Activated naive CD8-positive, alpha-beta T cell treated with anti-CD3 and anti-CD28 coated beads for 36 hours (primary cell): ENCODE data around the gene PRG2. TPM values are rescaled to one million over a fixed set of nuclear protein-coding genes. Genes with fewer than 3 reads are reported as not detected.
"Not testable (repeated sequence)": the region's sequence is repeated elsewhere in the genome, so short reads cannot be mapped to it uniquely, and the experiment has no call there.

Experiments used
- DNase-seq: peaks from one replicate; pipeline ENCODE4 v3.0.0; 2021
- H3K27ac Mint-ChIP-seq: one replicate; pipeline ENCODE4 v1.8.0; 2022; ENCODE audit warnings: mild to moderate bottlenecking, moderate library complexity, mixed read lengths
- H3K27me3 Mint-ChIP-seq: one replicate; pipeline ENCODE4 v1.8.0; 2022; ENCODE audit warnings: mild to moderate bottlenecking, mixed read lengths
- H3K36me3 Mint-ChIP-seq: one replicate; pipeline ENCODE4 v1.8.0; 2021; ENCODE audit warnings: mild to moderate bottlenecking, mixed read lengths
- H3K4me1 Mint-ChIP-seq: one replicate; pipeline ENCODE4 v1.8.0; 2021; ENCODE audit warnings: mixed read lengths
- H3K4me3 Mint-ChIP-seq: one replicate; pipeline ENCODE4 v1.8.0; 2022; ENCODE audit warnings: mild to moderate bottlenecking, moderate library complexity, mixed read lengths
- H3K9me3 Mint-ChIP-seq: one replicate; pipeline ENCODE4 v1.8.0; 2022; ENCODE audit warnings: mixed read lengths
- total RNA-seq, 2 experiments: library from RNA; stranded (reverse); gene quantifications; one replicate each; pipeline ENCODE4 v1.2.3, GENCODE V29; 2021

Gene PRG2
- total RNA-seq, 2 experiments from 2014 or later = 0.54 to 2.1 TPM

DNA sequence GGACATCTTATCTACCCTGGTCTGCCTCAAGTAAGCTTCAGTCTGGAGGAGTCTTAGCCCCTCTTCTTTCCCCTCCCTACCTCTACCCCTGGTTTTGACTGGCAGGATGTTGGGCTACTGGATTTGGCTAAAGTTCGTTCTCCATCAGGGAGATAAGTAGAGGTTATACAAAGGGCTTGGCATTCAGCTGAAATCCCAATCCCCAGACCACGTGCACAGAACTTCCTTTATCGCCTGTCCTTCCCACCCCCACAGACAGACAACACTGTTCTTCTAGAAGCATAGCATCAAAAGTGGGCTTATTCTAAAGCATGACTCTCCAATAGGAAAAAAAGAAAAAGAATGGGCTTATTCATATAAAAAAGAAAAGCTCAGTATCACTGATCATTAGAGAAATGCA lies 17.3 kb downstream of the PRG2 start:
- no peak overlapping the region for H3K27ac Mint-ChIP-seq
- no peaks in the 10 kb centered on the region for H3K4me1 Mint-ChIP-seq
- H3K4me3 Mint-ChIP-seq = no peak overlapping the region
- peaks cover 8% of the 10 kb centered on the region for H3K27me3 Mint-ChIP-seq
- DNase-seq = no peak
- H3K9me3 Mint-ChIP-seq = no peaks in the 10 kb centered on the region
- H3K36me3 Mint-ChIP-seq = no peaks in the 10 kb centered on the region

DNA sequence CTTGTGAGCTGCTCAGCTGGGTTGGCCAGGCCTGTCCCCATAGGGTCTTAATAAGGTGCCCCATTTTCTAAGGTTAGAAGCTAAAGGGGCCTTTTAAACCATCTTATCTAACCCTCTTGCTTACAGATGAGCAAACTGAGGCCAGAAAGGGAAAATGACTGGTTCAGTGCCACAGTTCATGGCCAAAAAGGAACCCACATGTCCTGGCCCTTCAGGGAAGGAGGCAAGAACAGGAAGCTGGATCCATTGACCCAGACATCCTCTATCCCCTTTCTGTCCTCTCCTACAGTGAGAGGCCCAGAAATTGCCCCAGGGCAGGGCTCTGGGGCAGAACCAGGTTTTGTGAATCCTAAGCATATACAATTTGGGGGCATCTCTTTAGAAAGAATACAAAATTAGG lies 19.5 kb downstream of the PRG2 start:
- H3K27ac Mint-ChIP-seq = no peak overlapping the region
- H3K9me3 Mint-ChIP-seq = no peaks in the 10 kb centered on the region
- H3K27me3 Mint-ChIP-seq = no peaks in the 10 kb centered on the region
- DNase-seq = no peak
- H3K4me3 Mint-ChIP-seq = no peak overlapping the region
- no peaks in the 10 kb centered on the region for H3K4me1 Mint-ChIP-seq
- no peaks in the 10 kb centered on the region for H3K36me3 Mint-ChIP-seq

DNA sequence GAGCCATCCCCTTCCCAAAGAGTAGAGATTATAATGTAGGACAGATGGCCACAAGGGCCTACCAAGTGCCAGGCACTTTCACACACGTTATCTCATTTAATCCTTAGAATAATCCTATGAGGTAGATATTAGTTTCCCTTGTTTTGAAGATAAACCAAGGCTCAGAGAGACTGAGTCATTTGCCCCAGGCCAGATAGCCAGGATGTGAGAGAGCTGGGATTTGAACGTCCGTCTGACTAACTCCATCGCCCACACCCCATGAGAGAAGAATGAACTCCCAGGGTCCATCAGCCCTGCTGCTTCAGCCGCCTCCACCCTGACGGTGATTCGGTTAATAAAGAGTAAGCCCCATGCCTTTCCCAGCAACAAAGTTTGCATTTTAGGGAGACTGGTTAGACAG lies 20.2 kb downstream of the PRG2 start:
- no peak for DNase-seq
- Mint-ChIP-seq H3K27me3 (no peaks in the 10 kb centered on the region), H3K36me3 (no peaks in the 10 kb centered on the region), H3K4me1 (no peaks in the 10 kb centered on the region), H3K27ac (no peak overlapping the region), H3K4me3 (no peak overlapping the region), H3K9me3 (no peaks in the 10 kb centered on the region)

DNA sequence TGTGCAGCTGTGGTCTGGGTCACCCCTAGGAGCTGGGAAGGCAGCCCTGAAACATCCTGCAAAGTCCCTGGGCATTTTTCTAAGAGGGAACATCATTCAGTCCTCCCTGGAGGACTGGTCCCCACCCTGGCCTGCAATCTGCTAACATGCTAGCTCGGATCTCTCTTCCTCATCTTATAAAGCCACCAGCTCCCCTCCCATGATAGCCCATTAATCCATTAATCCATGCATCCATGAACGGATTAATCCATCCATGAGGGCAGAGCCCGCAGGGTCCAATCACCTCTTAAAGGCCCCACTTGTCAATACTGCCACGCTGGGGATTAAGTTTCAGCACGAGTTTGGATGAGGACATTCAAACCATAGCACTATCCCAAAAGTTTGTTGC lies 21.6 kb downstream of the PRG2 start:
- no peak overlapping the region for H3K27ac Mint-ChIP-seq
- no peaks in the 10 kb centered on the region for H3K36me3 Mint-ChIP-seq
- no peak overlapping the region for H3K4me3 Mint-ChIP-seq
- no peaks in the 10 kb centered on the region for H3K9me3 Mint-ChIP-seq
- H3K4me1 Mint-ChIP-seq = no peaks in the 10 kb centered on the region
- no peaks in the 10 kb centered on the region for H3K27me3 Mint-ChIP-seq
- DNase-seq = no peak

DNA sequence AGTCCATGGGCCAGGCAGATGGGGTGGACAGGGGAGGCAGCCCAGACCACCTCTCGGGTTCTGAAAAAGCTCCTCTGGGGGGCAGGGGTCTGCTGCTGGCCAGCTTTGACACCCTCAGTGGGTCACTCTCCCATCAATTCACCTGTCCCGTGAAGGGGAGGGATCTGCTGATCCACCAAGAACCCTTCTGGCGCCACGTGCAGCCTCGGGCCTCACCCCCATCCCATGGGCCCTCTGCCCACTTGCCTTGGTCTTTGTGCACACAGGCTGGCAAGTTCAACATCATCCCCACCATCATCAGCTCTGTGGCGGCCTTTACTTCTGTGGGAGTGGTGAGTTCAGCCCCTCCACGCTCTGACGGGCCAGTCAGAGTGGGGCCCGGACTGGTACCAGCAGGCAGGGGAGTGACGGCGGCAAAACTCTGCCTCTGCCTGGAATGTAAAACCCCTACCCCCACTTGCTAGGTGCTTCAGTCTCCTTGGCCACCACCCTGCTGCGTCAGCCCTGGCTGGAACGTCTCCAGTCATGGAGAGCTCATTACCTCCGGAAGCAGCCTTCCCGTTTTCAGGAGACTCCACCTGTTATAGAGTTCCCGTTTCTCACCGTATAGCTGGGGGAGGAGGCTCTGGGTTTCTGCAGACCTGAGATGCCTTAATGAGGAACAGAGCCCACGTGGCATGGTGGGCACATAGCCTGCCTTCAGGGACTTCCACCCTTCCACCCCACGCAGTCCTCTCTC lies 22.2 kb downstream of the PRG2 start:
- no peaks in the 10 kb centered on the region for H3K36me3 Mint-ChIP-seq
- no peak for DNase-seq
- H3K9me3 Mint-ChIP-seq = no peaks in the 10 kb centered on the region

DNA sequence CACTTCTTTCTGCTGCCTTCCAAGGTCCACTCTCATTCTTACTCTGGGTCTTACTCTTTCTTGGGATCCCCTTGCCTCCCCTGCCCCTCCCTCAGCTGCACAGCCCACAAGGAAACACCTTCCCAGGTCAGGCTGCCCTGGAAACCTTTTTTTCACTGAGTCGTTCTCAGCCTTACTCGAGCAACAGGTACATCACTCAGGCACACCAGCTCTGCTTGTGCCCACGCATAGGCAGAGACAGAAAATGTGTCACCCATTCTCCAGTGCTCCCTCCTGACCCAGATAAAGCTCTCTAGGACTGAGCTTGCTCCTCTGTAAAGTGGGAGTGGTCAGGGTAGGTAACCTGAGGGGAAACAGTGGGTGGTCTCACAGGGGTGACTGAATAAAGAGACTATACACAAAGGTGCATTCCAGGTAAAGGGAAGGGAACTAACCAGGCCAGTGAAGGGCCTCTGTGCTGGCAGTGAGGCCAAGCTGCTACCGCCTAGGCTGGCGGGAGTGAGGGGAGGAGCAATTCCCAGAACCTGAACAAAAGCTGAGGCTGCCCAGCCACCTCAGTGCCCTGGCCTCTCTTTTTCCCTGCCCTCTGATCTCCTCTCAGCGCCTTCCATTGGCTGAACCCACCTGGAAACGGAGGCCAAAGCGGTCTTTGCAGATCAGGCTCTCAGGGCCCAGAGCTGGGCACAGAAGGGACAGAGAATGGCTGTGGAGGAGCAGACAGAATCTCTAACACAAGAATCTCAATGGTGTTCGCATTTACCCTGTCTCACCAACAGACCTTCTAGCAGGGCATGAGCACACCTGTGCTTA lies 25.4 kb downstream of the PRG2 start:
- Mint-ChIP-seq H3K27ac (no peak overlapping the region), H3K4me1 (no peaks in the 10 kb centered on the region), H3K36me3 (no peaks in the 10 kb centered on the region)

More for the DNA sequence above, 22.2 kb downstream of the PRG2 start:
- no peaks in the 10 kb centered on the region for H3K4me1 Mint-ChIP-seq
- peaks cover 2% of the 10 kb centered on the region for H3K27me3 Mint-ChIP-seq
- H3K27ac Mint-ChIP-seq = no peak overlapping the region
- H3K4me3 Mint-ChIP-seq = no peak overlapping the region

DNA sequence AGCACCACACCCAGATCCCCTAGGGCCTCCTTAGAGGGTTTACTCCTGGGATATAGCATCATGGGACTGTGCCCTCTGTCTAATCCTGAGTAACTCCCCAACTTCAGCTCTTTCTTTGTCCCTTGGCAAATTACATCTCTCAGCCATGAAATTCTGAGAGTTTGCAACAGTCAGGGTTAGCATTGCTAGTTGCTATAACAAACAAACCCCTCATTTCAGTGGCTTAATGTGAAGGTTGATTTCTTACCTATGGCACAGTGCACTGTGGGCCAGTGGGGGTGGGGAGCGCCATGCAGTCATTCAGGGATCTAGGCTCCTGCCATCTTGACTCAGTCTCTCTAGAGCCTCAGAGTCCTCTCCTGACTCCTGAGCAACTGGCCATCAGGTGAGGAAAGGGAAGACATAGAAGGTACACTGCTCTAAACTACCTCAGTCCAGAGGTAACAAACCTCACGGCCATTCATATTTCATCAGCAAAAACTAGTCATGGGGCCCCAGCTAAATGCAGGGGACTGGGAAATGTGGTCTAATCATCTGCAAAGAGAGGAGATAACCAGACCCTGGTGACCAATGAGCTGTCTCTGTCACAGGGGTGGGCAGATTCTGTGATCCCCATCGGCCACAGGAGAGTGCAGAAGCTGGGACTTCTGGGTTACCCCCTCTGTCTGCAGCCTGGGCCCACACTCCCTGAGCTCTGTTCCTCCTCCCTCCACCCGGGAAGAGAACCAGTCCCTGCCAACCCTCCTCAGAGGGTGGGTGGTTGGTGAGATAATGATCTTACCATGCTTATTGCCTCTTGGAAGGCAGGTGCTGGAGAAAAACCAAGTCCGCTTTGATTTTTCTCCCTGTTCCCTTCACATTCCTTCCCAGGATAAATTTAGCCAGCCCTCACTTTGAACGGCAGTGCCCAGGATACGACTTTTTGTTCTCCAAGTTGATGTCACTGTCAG lies 27.0 kb downstream of the PRG2 start:
- DNase-seq = no peak
- H3K9me3 Mint-ChIP-seq = no peaks in the 10 kb centered on the region
- H3K36me3 Mint-ChIP-seq = no peaks in the 10 kb centered on the region
- no peak overlapping the region for H3K4me3 Mint-ChIP-seq
- no peaks in the 10 kb centered on the region for H3K4me1 Mint-ChIP-seq
- H3K27ac Mint-ChIP-seq = no peak overlapping the region
- H3K27me3 Mint-ChIP-seq = peaks cover 5% of the 10 kb centered on the region

More for the DNA sequence above, 25.4 kb downstream of the PRG2 start:
- H3K27me3 Mint-ChIP-seq = peaks cover 5% of the 10 kb centered on the region
- DNase-seq = no peak
- no peak overlapping the region for H3K4me3 Mint-ChIP-seq
- no peaks in the 10 kb centered on the region for H3K9me3 Mint-ChIP-seq

DNA sequence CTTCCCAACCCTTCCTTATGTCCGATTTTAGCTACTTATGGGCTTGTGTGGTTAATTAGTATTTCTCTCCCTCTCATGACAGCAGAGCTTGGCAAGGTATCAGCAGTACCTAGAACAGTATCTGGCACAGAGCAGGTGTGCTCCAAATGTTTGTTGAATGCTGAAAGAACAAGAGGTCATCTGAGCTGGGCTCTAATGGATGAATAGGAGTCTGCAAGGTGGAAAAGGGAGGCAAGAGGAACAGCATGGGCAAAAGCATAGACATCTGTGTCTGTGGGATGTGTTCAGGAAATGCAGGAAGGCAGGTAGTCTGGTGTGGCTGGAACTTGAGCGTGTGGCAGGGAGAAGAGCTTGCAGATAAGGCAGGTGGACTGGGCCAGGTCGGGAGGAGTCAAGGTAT lies 28.5 kb downstream of the PRG2 start:
- Mint-ChIP-seq H3K27ac (no peak overlapping the region), H3K4me1 (no peaks in the 10 kb centered on the region), H3K9me3 (no peaks in the 10 kb centered on the region), H3K27me3 (peaks cover 5% of the 10 kb centered on the region), H3K4me3 (no peak overlapping the region), H3K36me3 (no peaks in the 10 kb centered on the region)
- no peak for DNase-seq

DNA sequence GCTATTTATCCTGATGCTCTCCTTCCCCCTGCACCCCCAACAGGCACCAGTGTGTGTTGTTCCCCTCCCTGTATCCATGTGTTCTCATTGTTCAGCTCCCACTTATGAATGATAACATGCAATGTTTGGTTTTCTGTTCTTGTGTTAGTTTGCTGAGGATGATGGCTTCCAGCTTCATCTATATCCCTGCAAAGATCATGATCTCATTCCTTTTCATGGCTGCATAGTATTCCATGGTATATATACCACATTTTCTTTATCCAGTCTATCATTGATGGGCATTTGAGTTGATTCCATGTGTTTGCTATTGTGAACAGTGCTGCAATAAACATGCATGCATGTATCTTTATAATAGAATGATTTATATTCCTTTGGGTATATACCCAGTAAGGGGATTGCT lies 29.0 kb downstream of the PRG2 start:
- H3K27me3 Mint-ChIP-seq, H3K27ac Mint-ChIP-seq, H3K4me3 Mint-ChIP-seq, DNase-seq, H3K4me1 Mint-ChIP-seq, H3K9me3 Mint-ChIP-seq, H3K36me3 Mint-ChIP-seq: not testable (repeated sequence)

DNA sequence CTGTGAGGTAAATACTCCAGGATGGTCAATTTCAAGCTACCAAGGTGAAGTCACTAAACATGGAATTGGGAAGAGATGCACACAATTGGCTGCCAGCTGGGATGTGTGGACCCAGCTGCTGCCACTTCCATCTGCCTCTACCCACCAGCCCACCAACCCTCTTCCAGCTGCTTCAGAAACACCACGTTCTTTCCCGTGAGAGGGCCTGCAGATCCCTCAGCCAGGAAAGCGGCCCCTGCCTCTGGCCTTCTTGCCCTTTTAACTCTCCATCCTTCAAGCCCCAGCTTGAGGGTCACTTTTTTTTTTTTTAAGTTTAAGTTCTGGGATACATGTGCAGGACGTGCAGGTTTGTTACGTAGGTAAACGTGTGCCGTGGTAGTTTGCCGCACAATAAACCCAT lies 29.5 kb downstream of the PRG2 start:
- no peaks in the 10 kb centered on the region for H3K36me3 Mint-ChIP-seq
- peaks cover 3% of the 10 kb centered on the region for H3K4me1 Mint-ChIP-seq
- peaks cover 5% of the 10 kb centered on the region for H3K27me3 Mint-ChIP-seq
- H3K4me3 Mint-ChIP-seq = no peak overlapping the region
- no peaks in the 10 kb centered on the region for H3K9me3 Mint-ChIP-seq
- DNase-seq = no peak
- no peak overlapping the region for H3K27ac Mint-ChIP-seq

DNA sequence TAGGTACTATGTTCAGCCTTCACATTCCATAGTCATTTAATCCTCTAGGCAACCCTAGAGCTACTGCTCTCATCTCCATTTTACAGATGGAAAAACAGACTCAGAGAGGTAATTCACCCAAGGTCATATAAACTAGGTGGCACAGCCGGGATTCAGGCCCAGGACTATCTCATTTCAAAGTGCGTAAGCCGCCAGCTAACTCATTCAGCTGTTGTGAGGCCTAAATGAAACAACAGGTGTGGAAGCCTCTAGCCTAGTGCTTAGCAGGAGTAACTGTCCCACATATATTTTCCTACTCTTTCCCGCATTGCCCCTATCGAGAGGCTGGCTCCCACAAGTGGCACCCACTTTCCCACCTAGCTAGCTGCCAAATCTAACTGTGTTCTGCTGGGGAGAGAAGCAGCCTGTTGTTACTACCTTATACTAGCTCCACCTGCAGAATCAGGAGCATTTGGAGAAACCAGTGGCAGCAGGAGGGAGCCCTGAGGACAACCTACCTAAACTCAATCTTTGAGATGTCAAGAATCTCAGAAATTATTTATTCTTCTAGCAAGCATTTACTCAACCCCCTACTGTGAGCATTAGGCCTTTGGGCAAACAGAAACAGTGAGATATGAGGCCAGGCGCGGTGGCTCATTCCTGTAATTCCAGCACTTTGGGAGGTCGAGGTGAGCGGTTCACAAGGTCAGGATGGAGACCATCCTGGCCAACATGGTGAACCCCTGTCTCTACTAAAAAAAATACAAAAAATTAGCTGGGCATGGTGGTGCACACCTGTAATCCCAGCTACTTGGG lies 30.4 kb downstream of the PRG2 start:
- H3K27ac Mint-ChIP-seq = no peak overlapping the region
- H3K4me3 Mint-ChIP-seq = no peak overlapping the region
- no peaks in the 10 kb centered on the region for H3K9me3 Mint-ChIP-seq
- peaks cover 5% of the 10 kb centered on the region for H3K27me3 Mint-ChIP-seq
- peaks cover 3% of the 10 kb centered on the region for H3K4me1 Mint-ChIP-seq
- DNase-seq = no peak
- H3K36me3 Mint-ChIP-seq = no peaks in the 10 kb centered on the region

DNA sequence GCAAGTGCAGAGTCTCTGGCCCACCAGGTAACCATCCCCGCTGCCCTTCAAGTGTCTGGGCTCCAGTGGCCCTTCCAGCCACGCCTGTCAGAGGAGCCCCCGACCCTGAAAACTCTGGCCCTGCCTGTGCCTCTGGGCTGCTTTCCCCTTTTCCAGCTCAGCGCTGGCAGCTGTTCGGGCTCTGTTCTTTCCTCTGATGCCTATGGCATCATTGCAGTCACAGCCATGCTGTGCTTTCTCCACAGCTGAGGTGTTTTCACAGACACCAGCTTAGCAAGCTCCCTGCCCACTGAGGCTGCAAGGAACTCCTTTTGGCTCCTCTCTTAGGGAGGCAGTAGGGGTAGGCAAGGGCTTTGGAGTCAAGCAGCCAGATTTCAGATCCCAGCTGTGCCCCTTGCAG lies 31.1 kb downstream of the PRG2 start:
- no peaks in the 10 kb centered on the region for H3K9me3 Mint-ChIP-seq
- peaks cover 3% of the 10 kb centered on the region for H3K4me1 Mint-ChIP-seq
- H3K36me3 Mint-ChIP-seq = no peaks in the 10 kb centered on the region
- no peak overlapping the region for H3K4me3 Mint-ChIP-seq
- no peak for DNase-seq
- peaks cover 10% of the 10 kb centered on the region for H3K27me3 Mint-ChIP-seq
- no peak overlapping the region for H3K27ac Mint-ChIP-seq

DNA sequence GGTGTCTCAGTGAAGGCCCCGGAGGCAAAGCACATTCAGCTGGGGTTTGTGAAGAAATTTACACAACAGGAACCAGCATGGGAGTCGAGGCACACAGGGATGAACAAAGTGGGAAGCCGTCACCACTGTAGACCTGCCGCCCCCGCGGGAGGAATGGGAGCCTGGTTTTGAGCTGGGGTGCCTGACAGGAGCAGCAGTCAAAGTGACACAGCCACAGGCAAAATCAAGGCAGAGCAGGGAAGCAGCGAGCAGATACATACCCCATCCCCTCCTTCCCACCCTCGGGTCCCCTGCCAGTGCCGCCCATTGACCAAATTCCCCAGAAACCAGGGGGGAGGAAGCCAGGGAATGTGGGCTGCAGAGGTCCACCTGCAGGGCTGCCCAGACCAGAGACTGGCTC lies 31.5 kb downstream of the PRG2 start:
- Mint-ChIP-seq H3K4me1 (peaks cover 3% of the 10 kb centered on the region), H3K9me3 (no peaks in the 10 kb centered on the region), H3K27me3 (peaks cover 11% of the 10 kb centered on the region), H3K27ac (no peak overlapping the region), H3K4me3 (no peak overlapping the region), H3K36me3 (no peaks in the 10 kb centered on the region)
- DNase-seq = no peak

DNA sequence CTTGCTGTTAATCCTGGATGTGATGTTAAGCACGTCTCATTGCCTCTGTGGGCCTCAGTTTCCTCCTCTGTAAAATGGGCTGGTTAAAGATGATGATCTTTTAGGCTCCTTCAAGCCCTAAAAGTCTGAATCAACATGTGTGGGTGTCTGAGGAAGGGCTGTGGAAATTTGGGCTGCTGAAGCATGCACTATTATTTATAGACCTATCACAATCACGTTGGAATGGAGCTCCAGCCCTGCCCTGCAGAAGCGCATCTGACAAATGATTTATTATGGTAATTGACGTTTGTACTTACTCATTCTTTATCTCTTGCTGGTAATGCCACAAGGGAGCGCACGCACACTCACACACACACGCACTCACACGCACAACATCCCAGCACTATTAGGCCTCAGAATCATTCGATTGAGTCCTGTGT lies 31.9 kb downstream of the PRG2 start:
- Mint-ChIP-seq H3K27me3 (peaks cover 11% of the 10 kb centered on the region), H3K36me3 (no peaks in the 10 kb centered on the region), H3K9me3 (no peaks in the 10 kb centered on the region), H3K27ac (no peak overlapping the region), H3K4me3 (no peak overlapping the region), H3K4me1 (peaks cover 3% of the 10 kb centered on the region)
- DNase-seq = no peak
